Measurements from ENCODE around the gene BACH2.

Gene BACH2

GRCh38 chr6:89927791-89928550 is 368.7 kb downstream of the BACH2 start:
- no peak for TF ChIP-seq CTCF (IDR thresholded peaks at IDR 0.05; ENCODE audit: low read depth, low read length, missing control alignments)
- no peak overlapping the region for H3K4me3 ChIP-seq (ENCODE audit: low read depth, low read length)
- DNase-seq (ENCODE audit: low read depth): no peak

- no peak for DNase-seq (ENCODE audit: low read depth)
- TF ChIP-seq CTCF (IDR thresholded peaks at IDR 0.05; ENCODE audit: low read depth, low read length, missing control alignments): no peak
- H3K4me3 ChIP-seq (ENCODE audit: low read depth, low read length): no peak overlapping the region
These were observed 369.4 kb downstream of the BACH2 start for GRCh38 chr6:89927264-89927663.

- no peak for TF ChIP-seq CTCF (IDR thresholded peaks at IDR 0.05; ENCODE audit: low read depth, low read length, missing control alignments)
- no peak overlapping the region for H3K4me3 ChIP-seq (ENCODE audit: low read depth, low read length)
- DNase-seq (ENCODE audit: low read depth): no peak
These were observed 370.8 kb downstream of the BACH2 start for GRCh38 chr6:89925826-89926225.

GRCh38 chr6:89924231-89924630 is 372.4 kb downstream of the BACH2 start:
- no peak for TF ChIP-seq CTCF (IDR thresholded peaks at IDR 0.05; ENCODE audit: low read depth, low read length, missing control alignments)
- no peak overlapping the region for H3K4me3 ChIP-seq (ENCODE audit: low read depth, low read length)
- DNase-seq (ENCODE audit: low read depth): no peak

GRCh38 chr6:89921691-89922090 is 375.0 kb downstream of the BACH2 start:
- no peak for DNase-seq (ENCODE audit: low read depth)
- H3K4me3 ChIP-seq (ENCODE audit: low read depth, low read length): no peak overlapping the region
- no peak for TF ChIP-seq CTCF (IDR thresholded peaks at IDR 0.05; ENCODE audit: low read depth, low read length, missing control alignments)

GRCh38 chr6:89921197-89921596 is 375.4 kb downstream of the BACH2 start:
- no peak for DNase-seq (ENCODE audit: low read depth)
- no peak for TF ChIP-seq CTCF (IDR thresholded peaks at IDR 0.05; ENCODE audit: low read depth, low read length, missing control alignments)
- no peak overlapping the region for H3K4me3 ChIP-seq (ENCODE audit: low read depth, low read length)

GRCh38 chr6:89917801-89918366 is 378.8 kb downstream of the BACH2 start:
- DNase-seq (ENCODE audit: low read depth): no peak
- no peak for TF ChIP-seq CTCF (IDR thresholded peaks at IDR 0.05; ENCODE audit: low read depth, low read length, missing control alignments)
- no peak overlapping the region for H3K4me3 ChIP-seq (ENCODE audit: low read depth, low read length)
